Measurements from ENCODE around the gene UTRN.

The UTRN gene

DNA sequence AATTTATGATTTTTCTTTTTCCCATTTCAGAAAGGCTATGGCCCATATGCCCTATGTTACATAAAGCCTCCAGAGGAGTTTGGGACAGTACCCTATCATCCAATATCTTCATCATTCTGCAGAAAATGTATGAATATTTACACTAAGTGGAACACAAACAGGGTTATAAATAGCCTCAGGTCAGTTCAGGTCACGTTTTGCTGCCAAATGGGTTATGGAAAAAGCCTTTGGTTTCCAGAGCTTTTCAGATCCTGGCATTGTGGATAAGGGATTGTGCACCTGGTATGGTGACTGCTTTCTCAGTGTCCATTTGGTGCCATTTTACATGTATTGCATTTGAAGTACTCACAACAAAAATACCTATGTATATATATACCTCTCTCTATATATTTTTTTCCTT lies 29.4 kb downstream of the UTRN start:
- no peak for DNase-seq

DNA sequence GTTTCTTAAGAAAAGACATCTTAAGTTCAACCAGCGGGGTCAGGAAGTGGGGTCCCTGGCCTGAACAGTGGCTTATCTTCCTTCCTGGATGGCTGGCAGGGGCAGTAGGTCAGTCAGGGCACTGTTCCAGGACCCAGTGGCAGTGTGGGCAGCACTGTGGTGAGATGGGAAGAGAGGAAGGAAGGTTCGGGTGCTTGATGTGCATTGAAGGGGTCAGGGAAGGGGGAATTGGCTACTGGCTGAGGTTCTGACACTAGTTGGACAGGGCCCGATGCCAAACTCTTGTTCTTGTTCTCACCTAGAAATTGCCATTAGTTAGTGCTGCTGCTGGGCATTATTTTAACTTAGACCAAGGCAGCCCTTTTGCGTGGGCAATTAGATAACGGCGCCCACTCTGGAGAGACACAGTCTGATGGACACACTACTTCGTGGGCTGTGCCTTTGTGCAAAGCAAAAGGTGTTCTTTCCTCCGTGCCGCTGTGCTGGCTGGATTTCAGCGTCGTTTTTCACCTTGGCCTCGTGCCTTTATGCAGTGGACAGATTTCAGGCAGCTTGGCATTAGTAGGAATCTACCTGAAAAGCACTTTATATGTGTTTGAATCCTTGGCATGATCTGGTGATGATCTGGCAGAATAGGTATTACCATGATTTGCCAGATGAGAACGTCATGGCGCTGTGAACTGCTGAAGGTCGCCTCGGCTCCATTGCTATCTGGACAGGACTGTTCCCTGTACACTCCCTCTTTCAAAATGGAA lies 30.3 kb downstream of the UTRN start:
- no peak for DNase-seq

DNA sequence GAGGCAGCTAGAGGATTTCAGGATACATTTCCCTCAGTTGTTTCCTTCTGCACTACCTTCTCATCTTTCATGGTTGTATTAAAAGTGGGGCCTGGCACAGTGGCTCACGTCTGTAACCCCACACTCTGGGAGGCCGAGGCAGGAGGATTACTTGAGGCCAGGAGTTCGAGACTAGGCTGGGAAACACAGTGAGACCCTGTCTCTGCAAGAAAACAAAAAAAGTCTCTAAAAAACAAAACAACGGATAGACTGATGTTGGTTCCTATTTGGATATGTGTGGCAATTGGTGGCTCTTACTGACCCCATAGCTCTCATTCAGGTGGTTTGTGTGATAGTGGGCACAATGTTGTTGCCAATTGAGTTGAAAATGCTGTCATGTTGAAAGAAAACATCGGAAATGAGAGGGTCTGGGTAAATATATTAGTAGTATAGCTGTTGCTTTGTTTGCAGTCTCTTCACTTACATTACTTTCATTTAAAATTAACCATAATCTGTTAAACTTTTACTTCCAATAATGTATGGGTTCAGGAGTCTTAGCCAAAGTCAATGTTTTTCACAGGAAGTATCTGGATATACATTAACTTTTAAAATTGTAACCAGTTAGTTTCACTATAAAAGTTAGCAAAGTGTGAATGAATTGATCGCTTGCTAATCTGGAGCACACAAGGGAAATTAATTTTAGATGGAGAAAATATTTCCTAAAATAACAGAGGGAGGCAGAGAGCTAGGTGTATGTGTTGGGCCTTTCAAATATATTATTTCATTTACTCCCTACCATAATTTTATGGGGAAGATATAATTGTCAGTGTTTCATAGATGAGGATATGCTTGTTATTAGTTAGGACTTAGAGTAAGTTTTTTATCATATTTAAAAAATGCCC lies 31.1 kb downstream of the UTRN start:
- DNase-seq = no peak

DNA sequence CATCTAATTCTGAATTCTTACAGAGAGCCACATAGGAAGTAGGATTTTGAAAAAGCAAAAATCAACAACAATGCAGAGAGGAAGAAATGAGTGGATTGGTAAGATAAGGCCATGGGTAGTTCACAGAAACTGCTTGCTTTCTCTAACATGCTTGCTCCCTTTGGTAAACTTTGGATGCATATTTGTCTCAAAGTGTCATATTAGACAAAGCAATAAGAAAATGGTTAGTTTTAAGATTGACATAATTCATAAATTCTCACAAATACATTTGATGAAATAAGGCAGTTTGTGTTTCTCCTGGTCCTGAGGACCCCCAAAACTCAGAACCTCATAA lies 31.7 kb downstream of the UTRN start:
- no peak for DNase-seq

DNA sequence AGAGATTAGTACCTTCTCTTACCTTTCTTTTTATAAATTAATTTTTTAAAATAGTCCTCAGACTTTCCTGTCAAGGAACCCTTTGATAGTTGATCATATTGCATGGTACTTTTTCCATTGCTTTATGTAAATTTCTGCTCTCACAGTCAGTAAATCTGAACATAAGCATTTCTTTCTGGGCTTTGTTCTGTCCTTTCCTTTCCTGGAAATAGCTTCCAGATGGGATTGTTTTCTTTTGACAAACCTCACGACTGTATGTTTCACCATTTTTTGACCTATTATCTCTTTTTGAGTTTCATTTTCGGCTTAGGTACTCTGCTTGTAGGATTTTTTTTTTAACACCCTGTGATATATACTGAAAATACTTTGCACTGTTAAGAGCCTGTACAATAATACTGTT lies 32.6 kb downstream of the UTRN start:
- DNase-seq = no peak

DNA sequence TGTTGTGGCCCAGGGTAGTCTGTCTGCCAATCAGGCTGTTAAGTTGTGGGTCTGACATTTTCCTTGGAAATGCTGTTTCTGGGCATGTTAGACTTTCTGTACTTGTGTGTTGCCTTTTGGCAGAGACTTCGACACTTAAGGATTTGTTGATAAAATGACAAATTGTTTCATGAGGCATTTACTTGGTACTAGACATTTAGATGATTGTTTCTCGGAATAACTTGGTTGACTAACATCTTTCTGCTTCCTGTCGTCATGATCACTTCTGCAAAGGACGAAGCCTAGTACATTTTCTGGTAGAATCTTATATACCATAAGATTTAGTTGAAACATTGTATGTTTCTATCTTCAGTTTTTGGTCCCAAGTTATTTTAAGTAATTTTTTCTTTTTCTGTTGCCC lies 34.1 kb downstream of the UTRN start:
- DNase-seq = no peak

DNA sequence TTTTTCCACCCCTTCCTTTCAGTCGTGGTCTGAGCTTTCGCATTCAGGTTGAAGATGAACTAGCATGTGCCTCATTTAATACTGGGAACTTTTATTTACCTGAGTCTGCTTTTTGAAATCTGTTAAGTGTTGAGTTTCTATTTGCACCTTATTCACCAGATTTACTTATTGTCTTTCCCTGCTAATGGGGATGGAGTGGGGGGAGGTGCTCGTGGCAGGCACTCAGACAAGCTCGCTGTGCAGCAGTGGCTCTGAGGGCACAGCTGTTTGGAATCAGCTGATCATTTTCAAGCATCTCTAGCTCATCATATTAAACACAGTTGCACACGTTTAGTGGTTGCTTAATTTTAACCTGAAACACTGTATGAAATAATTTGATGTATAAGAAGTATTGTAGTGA lies 35.6 kb downstream of the UTRN start:
- no peak for DNase-seq

DNA sequence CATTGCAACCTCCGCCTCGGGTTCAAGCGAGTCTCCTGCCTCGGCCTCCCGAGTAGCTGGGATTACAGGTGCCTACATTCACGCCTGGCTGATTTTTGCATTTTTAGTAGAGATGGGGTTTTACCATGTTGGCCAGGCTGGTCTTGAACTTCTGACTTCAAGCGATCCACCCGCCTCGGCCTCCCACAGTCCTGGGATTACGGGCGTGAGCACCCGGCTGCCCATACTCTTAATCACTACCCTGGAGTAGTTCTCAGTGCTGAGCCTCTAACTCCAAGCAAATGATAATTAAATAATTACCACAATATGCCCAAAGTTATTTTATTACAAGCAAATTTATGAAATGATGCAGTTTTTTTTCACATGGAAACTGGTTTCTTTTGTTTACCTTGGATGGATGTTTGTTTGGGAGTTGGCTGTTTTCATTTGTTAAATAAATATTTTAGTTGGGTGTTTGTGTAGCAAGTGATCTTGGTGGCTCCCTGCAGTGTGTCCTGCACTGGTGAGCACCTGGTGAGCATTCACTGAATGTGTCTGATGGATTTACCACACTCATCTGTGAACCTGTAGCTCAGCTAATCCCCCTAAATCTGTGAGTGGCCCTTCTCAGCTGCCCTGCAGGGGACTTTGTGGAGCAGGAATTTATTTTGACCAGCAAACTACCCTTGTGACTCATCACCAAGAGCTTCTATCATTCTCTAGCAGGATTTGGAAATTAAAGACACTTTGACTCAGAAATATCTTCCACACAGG lies 36.9 kb downstream of the UTRN start:
- DNase-seq = no peak

DNA sequence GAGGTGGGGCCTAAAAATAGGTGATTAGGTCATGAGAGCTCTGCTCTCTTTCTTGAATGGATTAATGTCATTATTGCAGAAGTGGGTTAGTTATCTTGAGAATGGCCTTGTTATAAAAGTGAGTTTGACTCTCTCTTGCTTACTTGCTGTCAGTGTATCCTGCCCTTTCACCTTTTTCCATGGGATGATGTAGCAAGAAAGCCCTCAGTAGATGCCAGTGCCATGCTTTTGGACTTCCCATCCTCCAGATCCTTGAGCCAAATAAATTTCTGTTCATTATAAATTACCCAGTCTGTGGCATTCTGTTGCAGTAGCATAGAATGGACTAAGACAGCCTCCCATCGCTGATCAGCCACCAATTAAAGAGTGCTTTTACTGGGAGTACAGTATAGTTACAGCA lies 40.1 kb downstream of the UTRN start:
- no peak for DNase-seq

DNA sequence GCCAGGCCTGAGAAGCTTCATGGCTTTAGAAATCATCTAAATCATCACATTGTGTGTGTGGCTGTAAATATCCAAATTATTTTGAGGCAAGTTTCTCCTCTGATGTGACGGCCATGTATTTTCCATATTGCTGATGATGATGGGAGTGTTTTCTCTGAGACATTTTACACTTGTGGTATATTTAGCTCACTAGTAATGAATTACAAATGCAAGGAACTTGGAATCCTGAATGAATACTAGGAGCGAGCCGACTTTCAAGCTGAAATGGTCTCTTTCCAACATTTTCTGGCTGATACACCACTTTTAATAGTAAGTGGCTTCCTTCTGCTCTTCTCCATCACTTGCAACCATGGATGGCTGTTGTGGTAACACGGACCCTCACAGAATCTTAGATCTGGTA lies 41.3 kb downstream of the UTRN start:
- DNase-seq = no peak

DNA sequence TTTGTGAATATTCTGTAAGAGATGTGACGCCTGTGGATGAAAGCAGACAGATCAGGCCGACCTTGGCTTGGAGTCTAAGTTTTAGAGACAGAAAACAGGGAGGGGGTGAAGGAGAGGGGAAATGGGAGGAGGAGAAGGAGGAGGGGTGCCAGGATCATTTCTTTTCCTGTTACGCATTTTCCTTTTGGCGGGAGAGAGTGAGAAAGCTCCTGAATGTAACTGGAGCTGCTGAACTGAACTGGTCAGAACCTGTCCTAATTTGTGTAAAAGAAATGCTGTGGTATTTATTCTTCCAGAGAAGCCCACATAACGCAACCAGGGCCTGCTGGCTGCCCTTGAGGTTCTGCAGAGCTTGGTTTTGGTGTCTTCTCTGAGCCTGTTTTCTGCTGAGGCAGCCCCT lies 41.9 kb downstream of the UTRN start:
- no peak for DNase-seq

DNA sequence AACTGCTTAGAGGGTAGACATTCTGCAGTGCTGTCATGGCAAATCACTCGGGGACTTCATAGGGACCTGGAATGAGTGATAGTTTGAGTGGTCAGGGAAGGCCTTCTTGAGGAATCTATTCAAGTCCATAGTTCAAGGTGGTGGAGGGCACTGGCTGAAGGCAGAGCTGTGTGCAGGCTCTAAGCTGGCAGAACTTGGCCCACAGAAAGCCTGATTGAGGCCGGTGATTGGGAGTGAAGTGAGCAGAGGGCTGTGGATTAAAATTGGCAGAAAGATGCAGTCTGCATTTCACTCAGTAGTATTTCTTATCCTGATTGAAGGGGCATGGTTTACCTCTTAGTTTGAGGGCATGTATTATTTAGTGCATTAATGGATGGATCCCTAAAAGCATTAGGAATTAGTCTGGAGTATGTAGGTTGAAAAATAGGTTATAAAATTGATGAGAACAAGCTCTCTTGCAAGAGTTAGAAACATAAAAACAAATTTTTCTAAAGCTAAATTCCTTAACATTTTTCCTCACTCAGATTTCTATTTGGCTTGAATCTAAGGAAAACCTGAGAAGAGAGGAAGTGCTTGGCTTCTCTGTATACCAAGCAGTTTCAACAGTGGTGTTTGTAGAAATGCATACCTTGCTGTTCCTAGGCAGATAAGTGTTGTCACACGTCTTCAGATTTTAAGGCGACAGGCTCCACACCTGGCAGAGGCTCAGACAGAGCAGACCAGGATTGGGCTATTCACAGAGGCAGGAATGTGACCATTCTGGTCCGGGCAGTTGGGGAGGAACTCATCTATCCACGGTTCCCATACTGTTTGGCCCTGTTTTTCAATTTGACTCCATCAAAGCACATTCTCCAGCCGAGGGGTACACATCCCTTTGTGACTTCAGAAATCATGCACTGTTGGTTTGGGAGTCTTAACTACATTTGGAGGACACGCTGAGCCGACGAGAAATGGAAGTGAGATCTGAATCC lies 45.2 kb downstream of the UTRN start:
- no peak for DNase-seq

DNA sequence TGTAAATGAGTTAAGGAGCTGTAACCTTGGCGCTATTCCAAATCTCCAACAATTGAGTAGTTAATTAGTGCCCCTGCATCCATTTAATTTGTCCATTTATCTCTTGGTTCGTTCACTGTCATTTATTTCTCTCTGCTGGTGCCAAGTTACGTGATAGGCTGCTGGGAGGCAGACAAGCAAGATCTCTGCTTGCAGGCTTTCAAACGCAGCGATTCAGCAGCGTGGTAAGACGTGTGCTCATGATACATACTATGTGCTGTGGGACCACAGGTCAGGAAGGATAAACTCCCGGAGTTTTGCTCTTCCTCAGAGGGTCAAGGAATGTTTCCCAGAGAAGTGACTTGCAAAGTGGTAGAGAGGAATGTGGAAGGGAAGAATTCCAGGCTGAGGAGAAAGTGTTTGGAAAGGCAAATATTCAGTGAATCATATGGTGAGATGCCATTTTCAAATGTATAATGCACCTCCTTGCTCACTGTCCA lies 46.4 kb downstream of the UTRN start:
- no peak for DNase-seq

DNA sequence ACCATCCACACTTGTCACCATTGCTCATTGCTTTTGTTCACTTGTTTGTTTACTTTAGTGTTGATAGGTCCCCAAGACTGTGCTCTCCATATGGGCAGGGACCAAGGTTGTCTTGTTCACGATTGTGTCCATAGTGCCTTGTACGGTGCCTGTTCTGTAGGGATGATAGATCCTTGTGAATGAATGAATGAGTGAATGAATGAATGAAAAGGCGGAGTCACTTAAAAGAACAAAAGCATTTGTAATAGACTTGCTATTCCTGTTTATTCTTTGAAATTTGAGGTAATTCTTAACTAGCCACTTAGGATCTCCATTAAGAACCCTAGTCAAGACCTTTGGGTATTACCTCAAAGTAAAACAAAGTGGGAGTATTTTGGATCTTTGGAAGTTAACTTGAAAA lies 47.0 kb downstream of the UTRN start:
- DNase-seq = no peak

DNA sequence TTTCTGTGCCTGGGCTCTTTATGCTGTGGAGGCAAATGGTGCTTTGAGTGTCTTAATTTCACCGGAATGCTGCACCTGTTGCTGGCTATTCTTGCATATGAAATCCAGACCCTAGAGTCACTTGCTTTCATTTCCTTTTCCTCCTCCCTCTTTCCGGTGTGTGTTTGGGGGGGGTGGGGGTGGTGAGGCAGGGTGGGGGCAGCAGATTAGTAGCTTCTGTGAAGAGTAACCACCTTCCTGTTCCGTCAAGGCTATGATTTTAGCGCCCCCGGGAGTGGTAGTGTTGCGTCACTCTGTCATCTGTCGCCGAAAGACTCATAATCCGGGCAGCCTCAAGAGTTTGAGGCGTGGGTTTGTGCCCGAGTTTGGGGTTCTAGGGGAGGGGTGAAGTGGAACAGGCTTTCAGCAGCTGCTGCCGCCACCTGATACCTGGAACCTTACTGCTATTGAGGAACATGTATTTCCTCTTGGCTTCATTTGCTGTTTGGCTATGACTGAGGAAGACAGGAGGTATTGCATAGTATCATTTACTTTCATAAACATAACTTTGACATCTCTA lies 49.1 kb downstream of the UTRN start:
- DNase-seq = peak; percentile 66
